ENCODE measurements around the gene SUN1. TPM values are rescaled to one million over a fixed set of nuclear protein-coding genes. Genes with fewer than 3 reads are reported as not detected.

Gene SUN1
- polyA plus RNA-seq, 1 of the 3 experiments (the other 2 are of a cell fraction), result 369 TPM

DNA sequence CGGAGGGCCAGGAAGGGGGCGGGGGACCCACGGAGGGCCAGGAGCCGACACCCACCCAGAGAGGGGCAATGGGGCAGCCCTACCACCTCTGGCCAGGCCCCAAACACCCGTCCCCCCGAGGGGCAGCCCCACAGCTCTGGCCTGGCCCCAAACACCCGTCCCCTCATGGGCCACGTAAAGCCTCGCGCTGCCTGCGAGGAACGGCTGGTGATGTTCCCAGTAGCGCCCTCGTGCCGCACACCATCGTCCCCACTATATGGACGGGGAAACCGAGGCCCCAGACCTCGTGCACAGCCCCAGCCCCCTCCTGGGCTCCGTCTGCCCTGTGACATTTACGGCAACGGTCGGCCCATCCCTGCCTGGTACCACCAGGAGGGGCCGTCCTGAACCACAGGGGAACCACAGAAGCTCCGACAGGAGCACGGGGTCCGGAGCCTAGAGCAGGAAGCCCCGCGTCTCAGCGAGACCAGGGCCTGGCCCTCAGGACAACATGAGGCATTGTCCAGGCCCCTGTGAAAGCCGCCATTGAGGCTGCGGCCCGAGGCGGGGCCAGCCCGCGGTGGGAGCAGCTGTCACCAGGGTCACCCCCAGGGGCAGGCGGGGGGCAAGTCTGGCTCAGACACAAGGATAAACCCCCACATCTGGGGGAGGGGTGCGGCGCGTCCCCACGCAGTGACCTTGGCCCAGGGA is 79.7 kb downstream of the SUN1 start:
- no peak overlapping the region for H3K27ac ChIP-seq (ENCODE audit: low read depth in 2 of 2, low read length in 1 of 2)
- no peak for TF ChIP-seq FOSL2 (IDR thresholded peaks at IDR 0.05; ENCODE audit: borderline replicate concordance, low read depth)
- no peak for TF ChIP-seq YY1 (IDR thresholded peaks at IDR 0.05; ENCODE audit: low read depth)
- TF ChIP-seq FOXJ3 (CRISPR knock-in tag; IDR thresholded peaks at IDR 0.05), result no peak
- no peak for TF ChIP-seq RXRA (IDR thresholded peaks at IDR 0.05; ENCODE audit: borderline replicate concordance, low read depth)
- H3F3A ChIP-seq (replicated peaks; ENCODE audit: insufficient read depth), result peaks cover 7% of the 10 kb centered on the region
- 87% methylated on average over 33 of the region's 41 CpGs for WGBS (ENCODE audit: low lambda C conversion rate)
- H3K9ac ChIP-seq, result no peak overlapping the region
- ChIA-PET POLR2A (no interaction called here), CTCF (interaction anchor here (1.6 to 2.3 kb wide), 2 partner anchors 81 to 153 kb away, joined by 5 to 11 read pairs; no protein-coding TSS in a partner anchor)
- H3K9me2 ChIP-seq, result no peaks in the 10 kb centered on the region
- H3K4me1 ChIP-seq (ENCODE audit: control insufficient read depth in 1 of 2, insufficient read depth in 2 of 2, low read depth in 1 of 2, low read length in 1 of 2), result peaks cover 0 to 25% of the 10 kb centered on the region in 2 experiments; a peak in 1 of 4 replicates
- H3K4me3 ChIP-seq (ENCODE audit: low read depth in 2 of 2, low read length in 1 of 2), result no peak overlapping the region
- no peaks in the 10 kb centered on the region for H3K36me3 ChIP-seq (replicated peaks in 1 of 2; ENCODE audit: control insufficient read depth in 1 of 2, insufficient read depth in 2 of 2, low read length in 1 of 2)
- H3K79me2 ChIP-seq (ENCODE audit: insufficient read depth), result no peaks in the 10 kb centered on the region
- no peaks in the 10 kb centered on the region for H4K20me1 ChIP-seq (ENCODE audit: insufficient read depth)
- no peak overlapping the region for H2AFZ ChIP-seq (ENCODE audit: low read depth)
- DNase-seq, result no peak
- no peaks in the 10 kb centered on the region for H3K9me3 ChIP-seq
- H3K27me3 ChIP-seq (ENCODE audit: insufficient read depth), result no peaks in the 10 kb centered on the region
- H3K4me2 ChIP-seq, result no peak overlapping the region

DNA sequence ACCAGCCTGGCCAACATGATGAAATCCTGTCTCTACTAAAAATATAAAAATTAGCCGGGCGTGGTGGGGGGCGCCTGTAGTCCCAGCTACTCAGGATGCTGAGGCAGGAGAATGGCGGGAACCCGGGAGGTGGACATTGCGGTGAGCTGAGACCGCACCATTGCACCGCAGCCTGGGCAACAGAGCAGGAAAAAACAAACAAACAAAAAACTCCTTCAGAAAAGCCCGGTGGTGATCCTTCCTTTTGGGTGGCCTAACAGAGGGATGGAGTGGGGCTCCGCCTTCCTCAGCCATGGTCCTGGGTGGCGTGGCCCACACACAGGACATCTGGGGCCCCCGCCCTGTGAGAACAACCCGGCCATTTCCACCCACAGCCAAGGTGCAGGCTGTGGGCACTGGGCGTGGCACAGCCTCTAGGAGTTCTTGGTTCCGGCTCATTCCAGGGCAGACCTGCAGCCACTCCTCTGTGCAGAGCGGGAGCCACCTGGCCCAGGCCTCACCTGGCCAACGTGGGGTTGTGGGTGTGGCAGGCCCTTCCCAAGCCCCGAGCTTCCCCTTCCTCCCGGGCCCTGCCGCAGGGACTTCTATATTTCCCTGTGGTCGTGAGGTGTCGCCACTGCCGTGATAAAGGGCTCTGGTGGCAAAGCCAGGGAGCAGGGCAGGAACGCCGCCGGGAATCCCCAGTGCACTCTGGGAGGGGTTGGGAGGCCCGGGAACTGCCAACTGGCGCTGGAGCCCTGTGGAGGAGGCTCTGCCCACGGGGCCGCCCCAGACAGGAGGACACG is 81.7 kb downstream of the SUN1 start:
- no peaks in the 10 kb centered on the region for H3K36me3 ChIP-seq (replicated peaks in 1 of 2; ENCODE audit: control insufficient read depth in 1 of 2, insufficient read depth in 2 of 2, low read length in 1 of 2)
- no peak for DNase-seq
- H3F3A ChIP-seq (replicated peaks; ENCODE audit: insufficient read depth), result peaks cover 4% of the 10 kb centered on the region
- 82% methylated on average over 23 of the region's 31 CpGs for WGBS (ENCODE audit: low lambda C conversion rate)
- ChIA-PET POLR2A (no interaction called here), CTCF (interaction anchor here (2.3 kb wide), 1 partner anchor 79 kb away, joined by 11 read pairs; no protein-coding TSS in a partner anchor)
- H3K9me3 ChIP-seq, result no peaks in the 10 kb centered on the region
- H3K79me2 ChIP-seq (ENCODE audit: insufficient read depth), result no peaks in the 10 kb centered on the region
- no peak overlapping the region for H3K4me2 ChIP-seq
- H3K4me1 ChIP-seq (ENCODE audit: control insufficient read depth in 1 of 2, insufficient read depth in 2 of 2, low read depth in 1 of 2, low read length in 1 of 2), result peaks cover 0 to 27% of the 10 kb centered on the region in 2 experiments; a peak in 1 of 4 replicates
- H3K9ac ChIP-seq, result no peak overlapping the region
- TF ChIP-seq RFX5 (IDR thresholded peaks at IDR 0.05; ENCODE audit: low read length), result no peak
- TF ChIP-seq MEF2A (IDR thresholded peaks at IDR 0.05; ENCODE audit: borderline replicate concordance, low read depth), result no peak
- TF ChIP-seq, protein P1, sequence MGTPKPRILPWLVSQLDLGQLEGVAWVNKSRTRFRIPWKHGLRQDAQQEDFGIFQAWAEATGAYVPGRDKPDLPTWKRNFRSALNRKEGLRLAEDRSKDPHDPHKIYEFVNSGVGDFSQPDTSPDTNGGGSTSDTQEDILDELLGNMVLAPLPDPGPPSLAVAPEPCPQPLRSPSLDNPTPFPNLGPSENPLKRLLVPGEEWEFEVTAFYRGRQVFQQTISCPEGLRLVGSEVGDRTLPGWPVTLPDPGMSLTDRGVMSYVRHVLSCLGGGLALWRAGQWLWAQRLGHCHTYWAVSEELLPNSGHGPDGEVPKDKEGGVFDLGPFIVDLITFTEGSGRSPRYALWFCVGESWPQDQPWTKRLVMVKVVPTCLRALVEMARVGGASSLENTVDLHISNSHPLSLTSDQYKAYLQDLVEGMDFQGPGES (IDR thresholded peaks at IDR 0.05; ENCODE audit: low read depth, low read length), result no peak
- TF ChIP-seq SIN3A (IDR thresholded peaks at IDR 0.05; ENCODE audit: borderline replicate concordance, low read depth, low read length), result no peak
- TF ChIP-seq NRF1 (IDR thresholded peaks at IDR 0.05; ENCODE audit: low read depth, low read length), result no peak
- no peak for TF ChIP-seq ELF1 (IDR thresholded peaks at IDR 0.05)
- TF ChIP-seq, protein P2, sequence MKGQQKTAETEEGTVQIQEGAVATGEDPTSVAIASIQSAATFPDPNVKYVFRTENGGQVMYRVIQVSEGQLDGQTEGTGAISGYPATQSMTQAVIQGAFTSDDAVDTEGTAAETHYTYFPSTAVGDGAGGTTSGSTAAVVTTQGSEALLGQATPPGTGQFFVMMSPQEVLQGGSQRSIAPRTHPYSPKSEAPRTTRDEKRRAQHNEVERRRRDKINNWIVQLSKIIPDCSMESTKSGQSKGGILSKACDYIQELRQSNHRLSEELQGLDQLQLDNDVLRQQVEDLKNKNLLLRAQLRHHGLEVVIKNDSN (IDR thresholded peaks at IDR 0.05; ENCODE audit: borderline replicate concordance, low read depth), result no peak
- TF ChIP-seq, protein P3, sequence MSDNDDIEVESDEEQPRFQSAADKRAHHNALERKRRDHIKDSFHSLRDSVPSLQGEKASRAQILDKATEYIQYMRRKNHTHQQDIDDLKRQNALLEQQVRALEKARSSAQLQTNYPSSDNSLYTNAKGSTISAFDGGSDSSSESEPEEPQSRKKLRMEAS (IDR thresholded peaks at IDR 0.05; ENCODE audit: low read depth), result no peak
- TF ChIP-seq, protein P4, sequence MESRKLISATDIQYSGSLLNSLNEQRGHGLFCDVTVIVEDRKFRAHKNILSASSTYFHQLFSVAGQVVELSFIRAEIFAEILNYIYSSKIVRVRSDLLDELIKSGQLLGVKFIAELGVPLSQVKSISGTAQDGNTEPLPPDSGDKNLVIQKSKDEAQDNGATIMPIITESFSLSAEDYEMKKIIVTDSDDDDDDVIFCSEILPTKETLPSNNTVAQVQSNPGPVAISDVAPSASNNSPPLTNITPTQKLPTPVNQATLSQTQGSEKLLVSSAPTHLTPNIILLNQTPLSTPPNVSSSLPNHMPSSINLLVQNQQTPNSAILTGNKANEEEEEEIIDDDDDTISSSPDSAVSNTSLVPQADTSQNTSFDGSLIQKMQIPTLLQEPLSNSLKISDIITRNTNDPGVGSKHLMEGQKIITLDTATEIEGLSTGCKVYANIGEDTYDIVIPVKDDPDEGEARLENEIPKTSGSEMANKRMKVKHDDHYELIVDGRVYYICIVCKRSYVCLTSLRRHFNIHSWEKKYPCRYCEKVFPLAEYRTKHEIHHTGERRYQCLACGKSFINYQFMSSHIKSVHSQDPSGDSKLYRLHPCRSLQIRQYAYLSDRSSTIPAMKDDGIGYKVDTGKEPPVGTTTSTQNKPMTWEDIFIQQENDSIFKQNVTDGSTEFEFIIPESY (IDR thresholded peaks at IDR 0.05; ENCODE audit: borderline replicate concordance, low read depth), result no peak
- H3K27me3 ChIP-seq (ENCODE audit: insufficient read depth), result no peaks in the 10 kb centered on the region
- H2AFZ ChIP-seq (ENCODE audit: low read depth), result no peak overlapping the region
- H3K4me3 ChIP-seq (ENCODE audit: low read depth in 2 of 2, low read length in 1 of 2), result no peak overlapping the region
- no peaks in the 10 kb centered on the region for H3K9me2 ChIP-seq
- H3K27ac ChIP-seq (ENCODE audit: low read depth in 2 of 2, low read length in 1 of 2), result no peak overlapping the region
- no peaks in the 10 kb centered on the region for H4K20me1 ChIP-seq (ENCODE audit: insufficient read depth)
